ENCODE results near the gene CYB5R4.

DNA sequence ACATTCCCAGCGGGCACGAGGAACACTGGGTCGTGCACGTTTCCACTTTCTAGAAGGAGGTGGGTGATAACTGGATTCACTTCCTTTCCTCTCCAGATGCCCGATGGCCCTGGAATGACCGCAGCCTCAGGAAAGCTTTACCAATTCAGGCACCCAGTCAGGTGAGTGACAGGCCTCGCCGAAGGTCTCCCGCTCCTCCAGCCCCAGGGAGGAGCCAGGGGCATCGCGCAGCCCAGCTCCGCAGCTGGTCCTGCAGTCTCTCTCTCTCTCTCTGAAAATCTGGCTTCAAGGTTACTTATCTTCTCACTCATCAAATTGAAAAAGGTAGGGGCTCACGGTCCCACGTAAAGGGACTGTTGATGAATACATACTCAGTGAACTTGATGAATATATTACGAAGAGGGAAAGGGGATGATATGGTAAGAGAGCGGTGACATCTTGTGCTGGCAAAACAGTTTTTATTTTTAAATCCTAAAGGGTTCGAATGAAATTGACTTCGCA, 5.4 kb upstream of the CYB5R4 start:
- TF ChIP-seq, protein P1, sequence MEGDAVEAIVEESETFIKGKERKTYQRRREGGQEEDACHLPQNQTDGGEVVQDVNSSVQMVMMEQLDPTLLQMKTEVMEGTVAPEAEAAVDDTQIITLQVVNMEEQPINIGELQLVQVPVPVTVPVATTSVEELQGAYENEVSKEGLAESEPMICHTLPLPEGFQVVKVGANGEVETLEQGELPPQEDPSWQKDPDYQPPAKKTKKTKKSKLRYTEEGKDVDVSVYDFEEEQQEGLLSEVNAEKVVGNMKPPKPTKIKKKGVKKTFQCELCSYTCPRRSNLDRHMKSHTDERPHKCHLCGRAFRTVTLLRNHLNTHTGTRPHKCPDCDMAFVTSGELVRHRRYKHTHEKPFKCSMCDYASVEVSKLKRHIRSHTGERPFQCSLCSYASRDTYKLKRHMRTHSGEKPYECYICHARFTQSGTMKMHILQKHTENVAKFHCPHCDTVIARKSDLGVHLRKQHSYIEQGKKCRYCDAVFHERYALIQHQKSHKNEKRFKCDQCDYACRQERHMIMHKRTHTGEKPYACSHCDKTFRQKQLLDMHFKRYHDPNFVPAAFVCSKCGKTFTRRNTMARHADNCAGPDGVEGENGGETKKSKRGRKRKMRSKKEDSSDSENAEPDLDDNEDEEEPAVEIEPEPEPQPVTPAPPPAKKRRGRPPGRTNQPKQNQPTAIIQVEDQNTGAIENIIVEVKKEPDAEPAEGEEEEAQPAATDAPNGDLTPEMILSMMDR (IDR thresholded peaks at IDR 0.05; ENCODE audit: low read depth, low read length), result no peak
- TF ChIP-seq POLR2A (IDR thresholded peaks at IDR 0.05; ENCODE audit: extremely low read depth, insufficient read length) (no peak), MAX (IDR thresholded peaks at IDR 0.05; ENCODE audit: low read depth, low read length) (no peak)

Data from NB4 (cell line).